Urinary bladder (tissue), 4 donors: ENCODE data around the gene CAVIN3. TPM values are rescaled to one million over a fixed set of nuclear protein-coding genes. Genes with fewer than 3 reads are reported as not detected.

Source experiments
- DNase-seq: peaks from one replicate; pipeline ENCODE4 v3.0.0-alpha.2; 2015; ENCODE audit errors: extremely low spot score
- H3K27ac ChIP-seq: one replicate; pipeline ENCODE4 v1.5.1; 2013; ENCODE audit warnings: low read depth, mild to moderate bottlenecking, moderate library complexity
- H3K36me3 ChIP-seq: one replicate; pipeline ENCODE4 v1.6.1; 2013; ENCODE audit warnings: mild to moderate bottlenecking, moderate library complexity; ENCODE audit not compliant: insufficient read depth
- H3K4me1 ChIP-seq: one replicate; pipeline ENCODE4 v1.6.1; 2013; ENCODE audit warnings: mild to moderate bottlenecking, moderate library complexity; ENCODE audit not compliant: insufficient read depth
- H3K4me3 ChIP-seq: one replicate; pipeline ENCODE4 v1.5.1; 2013; ENCODE audit warnings: low read depth, low read length
- WGBS: extraction: QIAGEN DNeasy Blood & Tissue Kit; methylation state at CpG from one replicate; pipeline ENCODE4 v1.1.7; 2013; 5-methylcytosine and 5-hydroxymethylcytosine counted together
- polyA plus RNA-seq: library from polyadenylated mRNA; stranded (reverse); fragments of 200-250 nt; gene quantifications from one replicate; pipeline ENCODE4 v1.2.3, GENCODE V29; 2013
- total RNA-seq: library from RNA; depleted of rRNA; stranded (reverse); fragments of >200 nt; gene quantifications from one replicate; pipeline ENCODE4 v1.2.3, GENCODE V29; 2014
- donor health status: healthy with polysubstance abuse.
- donor health status: healthy.

CAVIN3 gene
- total and polyA plus RNA-seq, 2 donors = 36.7 to 254 TPM

GRCh38 chr11:6273188-6273587, 47.1 kb downstream of the CAVIN3 start:
- no peak for DNase-seq
- Histone ChIP-seq H3K4me1 (no peaks in the 10 kb centered on the region), H3K36me3 (no peaks in the 10 kb centered on the region), H3K4me3 (no peak overlapping the region), H3K27ac (no peak overlapping the region)
- WGBS = 40% methylated on average over 4 of the region's 4 CpGs

- H3K4me3 ChIP-seq = no peak overlapping the region
- no peak for DNase-seq
- H3K27ac ChIP-seq = no peak overlapping the region
- no peaks in the 10 kb centered on the region for H3K36me3 ChIP-seq
- H3K4me1 ChIP-seq = no peaks in the 10 kb centered on the region
- 57% methylated on average over 3 of the region's 3 CpGs for WGBS
Observed at GRCh38 chr11:6271598-6271997, 48.7 kb downstream of the CAVIN3 start.

- 91% methylated on average over 41 of the region's 41 CpGs for WGBS
- Histone ChIP-seq H3K36me3 (no peaks in the 10 kb centered on the region), H3K4me3 (no peak overlapping the region), H3K4me1 (no peaks in the 10 kb centered on the region), H3K27ac (no peak overlapping the region)
- no peak for DNase-seq
Observed at GRCh38 chr11:6270584-6271246, 49.6 kb downstream of the CAVIN3 start.

GRCh38 chr11:6269994-6270393, 50.3 kb downstream of the CAVIN3 start:
- no peaks in the 10 kb centered on the region for H3K4me1 ChIP-seq
- no peak overlapping the region for H3K27ac ChIP-seq
- DNase-seq = no peak
- WGBS = 93% methylated on average over 24 of the region's 24 CpGs
- H3K4me3 ChIP-seq = no peak overlapping the region
- no peaks in the 10 kb centered on the region for H3K36me3 ChIP-seq

Other genes with a start within 250 kb of the CAVIN3 start
- not detected for gene OR56B4, start 212.8 kb downstream of the CAVIN3 start, total RNA-seq
- gene OR56B4, start 212.8 kb downstream of the CAVIN3 start, polyA plus RNA-seq = not detected
- gene OR52B2, start 150.2 kb downstream of the CAVIN3 start, total RNA-seq = not detected
- not detected for gene OR52B2, start 150.2 kb downstream of the CAVIN3 start, polyA plus RNA-seq
- not detected for gene OR52W1, start 121.3 kb downstream of the CAVIN3 start, total RNA-seq
- gene OR52W1, start 121.3 kb downstream of the CAVIN3 start, polyA plus RNA-seq = not detected
- gene C11orf42, start 114.9 kb downstream of the CAVIN3 start, total RNA-seq = not detected
- gene C11orf42, start 114.9 kb downstream of the CAVIN3 start, polyA plus RNA-seq = not detected
- gene FHIP1B, start 85.9 kb downstream of the CAVIN3 start, total RNA-seq = 14.5 TPM
- gene FHIP1B, start 85.9 kb downstream of the CAVIN3 start, polyA plus RNA-seq = 35.4 TPM
- gene CNGA4, start 81.4 kb downstream of the CAVIN3 start, total RNA-seq = not detected
- 0.28 TPM for gene CNGA4, start 81.4 kb downstream of the CAVIN3 start, polyA plus RNA-seq
- not detected for gene CCKBR, start 60.7 kb downstream of the CAVIN3 start, total RNA-seq
- 0.04 TPM for gene CCKBR, start 60.7 kb downstream of the CAVIN3 start, polyA plus RNA-seq
- 9.5 TPM for gene SMPD1, start 70.0 kb upstream of the CAVIN3 start, total RNA-seq
- gene SMPD1, start 70.0 kb upstream of the CAVIN3 start, polyA plus RNA-seq = 33.8 TPM
- 31.8 TPM for gene APBB1, start 98.6 kb upstream of the CAVIN3 start, total RNA-seq
- gene APBB1, start 98.6 kb upstream of the CAVIN3 start, polyA plus RNA-seq = 68.7 TPM
- gene HPX, start 120.5 kb upstream of the CAVIN3 start, total RNA-seq = 1.1 TPM
- gene HPX, start 120.5 kb upstream of the CAVIN3 start, polyA plus RNA-seq = 3.3 TPM
- 17.7 TPM for gene TRIM3, start 153.4 kb upstream of the CAVIN3 start, total RNA-seq
- 29.7 TPM for gene TRIM3, start 153.4 kb upstream of the CAVIN3 start, polyA plus RNA-seq
- gene ARFIP2, start 160.8 kb upstream of the CAVIN3 start, total RNA-seq = 25.6 TPM
- 34.1 TPM for gene ARFIP2, start 160.8 kb upstream of the CAVIN3 start, polyA plus RNA-seq
- gene TIMM10B, start 161.0 kb upstream of the CAVIN3 start, total RNA-seq = 25.9 TPM
- gene TIMM10B, start 161.0 kb upstream of the CAVIN3 start, polyA plus RNA-seq = 35.1 TPM
- 13.4 TPM for gene DNHD1, start 176.8 kb upstream of the CAVIN3 start, total RNA-seq
- 3.7 TPM for gene DNHD1, start 176.8 kb upstream of the CAVIN3 start, polyA plus RNA-seq